ENCODE measurements around the gene GIGYF2. TPM values are rescaled to one million over a fixed set of nuclear protein-coding genes. Genes with fewer than 3 reads are reported as not detected.
"Not testable (repeated sequence)": the region's sequence is repeated elsewhere in the genome, so short reads cannot be mapped to it uniquely, and the experiment has no call there.

The GIGYF2 gene
- total RNA-seq, 1 experiment from 2014 or later = 55.3 TPM

GRCh38 chr2:232907718-232908085 is 210.6 kb downstream of the GIGYF2 start:
- H3K18ac ChIP-seq (ENCODE audit: insufficient read length, low read depth, low read length) = not testable (repeated sequence)
- peaks cover 31 to 41% of the 10 kb centered on the region in 2 experiments for H3K9me3 Mint-ChIP-seq
- no CpG with 5 or more reads among the region's 9 CpGs for WGBS (ENCODE audit: extremely low coverage, insufficient read length, low lambda C conversion rate)

More at GRCh38 chr2:232907718-232908085, 210.6 kb downstream of the GIGYF2 start:
- not testable (repeated sequence) for H3T11ph ChIP-seq (ENCODE audit: low read length); H2AK5ac ChIP-seq (ENCODE audit: insufficient read length, low read length); DNase-seq; H4K5ac ChIP-seq (ENCODE audit: insufficient read length, low read depth, low read length); H3K27ac ChIP-seq (ENCODE audit: insufficient read length, low read depth, low read length); H3K27ac Mint-ChIP-seq; H3K9me3 ChIP-seq (ENCODE audit: control insufficient read depth, low read depth, low read length); H2BK120ac ChIP-seq (ENCODE audit: low read depth, low read length, poor library complexity, severe bottlenecking); H3K14ac ChIP-seq (ENCODE audit: insufficient read depth, low read length); H3K4me2 ChIP-seq (ENCODE audit: insufficient read depth, insufficient read length, low read length); H3K27me3 ChIP-seq (ENCODE audit: insufficient read depth, low read length); H4K20me1 ChIP-seq (ENCODE audit: control insufficient read depth, insufficient read depth, insufficient read length); H3K4me3 Mint-ChIP-seq; H3K23me2 ChIP-seq (ENCODE audit: insufficient read length, low read depth, low read length, poor library complexity, severe bottlenecking); H4K91ac ChIP-seq (ENCODE audit: insufficient read length, low read depth, low read length); H3K79me2 ChIP-seq (ENCODE audit: insufficient read depth, low read length); H2BK15ac ChIP-seq (ENCODE audit: low read depth, low read length); H2AFZ ChIP-seq (ENCODE audit: low read length); H2BK20ac ChIP-seq (ENCODE audit: low read depth, low read length, poor library complexity, severe bottlenecking); H3K9ac ChIP-seq (ENCODE audit: extremely low read depth, insufficient read length, low read length); H3K56ac ChIP-seq (ENCODE audit: insufficient read length, low read depth, low read length); H2BK12ac ChIP-seq (ENCODE audit: insufficient read length, low read depth, low read length); H2BK5ac ChIP-seq (ENCODE audit: insufficient read length, low read length); H3K4ac ChIP-seq (ENCODE audit: low read depth, low read length); H3K79me1 ChIP-seq (ENCODE audit: insufficient read depth, low read depth, low read length, poor library complexity, severe bottlenecking); H3K4me1 ChIP-seq (ENCODE audit: insufficient read depth, low read length); H3K23ac ChIP-seq (ENCODE audit: insufficient read length, low read depth, low read length); H3K4me1 Mint-ChIP-seq; H4K8ac ChIP-seq (replicated peaks; ENCODE audit: insufficient read length, low read depth, low read length)
- Mint-ChIP-seq H3K36me3 (ENCODE audit: insufficient read depth in 1 of 3, low read depth in 3 of 3) (peaks cover 12 to 15% (median 14%) of the 10 kb centered on the region in 3 experiments; a peak in 6 of 7 replicates), H3K27me3 (ENCODE audit: low read depth) (peaks cover 17% of the 10 kb centered on the region)

All from H9 (cell line).